LNCAP (cell line): ENCODE results near the gene SKAP1.

ENCODE experiments used
- TF ChIP-seq, protein P1 (sequence below): fragments of 450-650 bp; IDR thresholded peaks from 2 replicates; pipeline ENCODE4 v1.5.1; 2017; ENCODE audit warnings: mild to moderate bottlenecking

Gene SKAP1

GRCh38 chr17:48179071-48179945, 250.7 kb downstream of the SKAP1 start:
- TF ChIP-seq, protein P1, sequence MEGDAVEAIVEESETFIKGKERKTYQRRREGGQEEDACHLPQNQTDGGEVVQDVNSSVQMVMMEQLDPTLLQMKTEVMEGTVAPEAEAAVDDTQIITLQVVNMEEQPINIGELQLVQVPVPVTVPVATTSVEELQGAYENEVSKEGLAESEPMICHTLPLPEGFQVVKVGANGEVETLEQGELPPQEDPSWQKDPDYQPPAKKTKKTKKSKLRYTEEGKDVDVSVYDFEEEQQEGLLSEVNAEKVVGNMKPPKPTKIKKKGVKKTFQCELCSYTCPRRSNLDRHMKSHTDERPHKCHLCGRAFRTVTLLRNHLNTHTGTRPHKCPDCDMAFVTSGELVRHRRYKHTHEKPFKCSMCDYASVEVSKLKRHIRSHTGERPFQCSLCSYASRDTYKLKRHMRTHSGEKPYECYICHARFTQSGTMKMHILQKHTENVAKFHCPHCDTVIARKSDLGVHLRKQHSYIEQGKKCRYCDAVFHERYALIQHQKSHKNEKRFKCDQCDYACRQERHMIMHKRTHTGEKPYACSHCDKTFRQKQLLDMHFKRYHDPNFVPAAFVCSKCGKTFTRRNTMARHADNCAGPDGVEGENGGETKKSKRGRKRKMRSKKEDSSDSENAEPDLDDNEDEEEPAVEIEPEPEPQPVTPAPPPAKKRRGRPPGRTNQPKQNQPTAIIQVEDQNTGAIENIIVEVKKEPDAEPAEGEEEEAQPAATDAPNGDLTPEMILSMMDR, result no peak

GRCh38 chr17:48178317-48178716, 251.7 kb downstream of the SKAP1 start:
- TF ChIP-seq, protein P1, result no peak

DNA sequence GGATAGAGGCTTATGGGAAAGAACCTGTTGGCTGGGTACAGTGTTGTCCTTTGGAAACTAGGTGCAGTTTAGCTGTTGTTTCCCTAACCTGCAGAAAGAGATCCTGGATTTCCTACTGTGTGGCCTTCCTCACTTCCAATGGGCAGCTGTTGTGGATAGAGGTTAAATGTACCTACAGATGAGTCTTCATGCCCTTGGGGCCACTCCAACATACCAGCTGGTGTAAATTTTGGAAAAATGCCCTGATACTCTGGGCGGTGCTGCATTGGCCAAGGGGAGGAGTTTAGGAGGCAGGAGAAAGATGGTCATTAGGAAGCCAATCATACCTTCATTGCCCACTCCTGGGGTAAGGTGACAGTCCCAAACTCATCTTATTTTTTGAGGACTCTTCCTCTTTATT, 252.2 kb downstream of the SKAP1 start:
- TF ChIP-seq, protein P1, result no peak

DNA sequence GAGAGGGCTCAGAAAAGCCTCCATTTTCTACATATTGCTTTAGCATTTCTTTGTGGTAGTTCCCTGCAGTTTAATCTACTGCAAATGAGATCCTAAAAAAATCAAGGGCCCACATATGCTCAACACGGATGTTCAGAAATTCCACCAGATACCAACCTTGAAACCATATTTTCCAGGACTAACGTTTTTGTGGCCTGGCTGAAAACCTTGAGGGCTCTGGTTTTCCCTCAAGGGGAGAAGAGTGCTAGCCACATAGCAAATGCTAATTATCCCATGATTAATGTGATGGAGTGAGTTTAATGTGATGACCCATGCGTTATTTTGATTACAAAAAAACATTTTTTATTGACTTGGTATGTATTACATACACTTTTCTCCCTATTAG, 253.6 kb downstream of the SKAP1 start:
- TF ChIP-seq, protein P1, result no peak

DNA sequence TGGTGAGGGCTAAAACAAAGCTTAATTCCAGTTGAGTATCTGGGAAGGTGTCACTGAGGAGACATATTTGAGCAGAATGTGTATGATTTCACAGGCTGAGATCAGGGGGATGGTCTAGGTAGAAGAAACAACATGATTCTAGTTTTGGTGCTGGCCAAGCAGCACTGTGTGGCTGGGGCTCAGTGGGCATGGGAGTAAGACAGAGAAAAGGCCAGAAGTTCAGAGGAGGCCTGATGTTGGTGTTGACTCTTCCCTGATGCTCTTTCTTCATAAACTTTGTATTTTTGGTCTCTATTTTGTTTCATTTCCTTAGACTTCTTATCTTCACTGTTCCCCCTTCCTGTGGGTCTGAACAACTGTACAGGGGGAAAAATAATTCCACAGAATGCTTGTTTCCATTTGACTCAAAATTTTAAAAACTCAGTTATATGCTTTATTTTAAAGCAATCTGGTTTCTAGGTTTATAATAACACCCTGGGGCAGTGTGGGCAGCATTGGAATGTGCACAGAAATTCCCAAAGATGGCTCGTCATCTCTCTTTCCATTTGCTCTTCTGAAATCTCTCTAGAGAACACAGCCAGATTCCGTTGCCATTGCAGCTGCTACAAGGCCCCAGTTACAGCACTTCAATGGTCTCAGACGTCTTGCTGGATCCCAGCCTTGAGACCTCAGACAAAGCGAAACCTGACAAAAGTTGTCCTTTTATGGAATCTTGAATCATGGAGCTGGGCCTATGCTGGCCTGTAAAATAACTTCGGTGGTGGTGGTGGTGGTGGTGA, 254.1 kb downstream of the SKAP1 start:
- TF ChIP-seq, protein P1, result no peak

GRCh38 chr17:48174833-48175523, 255.0 kb downstream of the SKAP1 start:
- TF ChIP-seq, protein P1, result no peak

DNA sequence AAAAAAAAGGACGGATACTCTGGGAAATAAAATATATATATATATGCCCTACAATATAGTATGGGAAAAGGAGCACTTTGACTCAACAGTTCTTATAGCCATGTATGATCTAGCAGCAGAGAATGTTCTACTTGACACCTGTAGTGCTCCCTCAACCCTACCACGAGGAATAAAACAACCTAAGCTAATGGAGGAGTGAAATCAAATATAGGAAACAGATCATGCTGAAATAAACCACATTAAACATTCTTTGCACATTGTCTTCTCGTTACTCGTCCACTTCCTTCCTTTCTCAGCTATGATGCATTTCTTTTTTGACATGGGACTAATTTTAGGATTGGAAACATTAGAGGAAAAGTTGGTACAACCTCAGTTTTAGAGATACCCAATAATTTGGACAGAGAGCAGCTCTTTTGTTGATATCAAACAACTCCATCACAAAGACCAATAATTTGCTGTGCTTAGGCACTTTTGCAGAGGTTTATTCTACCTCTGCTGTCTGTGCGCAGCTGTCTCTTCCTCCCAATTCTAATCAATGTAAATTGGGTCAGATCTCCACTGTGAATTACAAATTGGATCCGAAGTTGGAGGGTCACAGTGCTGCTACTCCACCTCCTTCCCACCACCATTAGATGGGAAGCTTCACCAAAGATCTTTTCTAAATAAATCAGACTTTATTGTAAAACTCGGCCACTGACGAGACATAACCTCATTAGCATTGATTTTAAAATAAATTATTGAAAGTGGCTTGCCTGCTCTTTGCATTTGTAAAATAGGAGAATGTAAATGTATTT, 256.6 kb downstream of the SKAP1 start:
- TF ChIP-seq, protein P1, result no peak
